ENCODE measurements around the gene ENTPD6.

DNA sequence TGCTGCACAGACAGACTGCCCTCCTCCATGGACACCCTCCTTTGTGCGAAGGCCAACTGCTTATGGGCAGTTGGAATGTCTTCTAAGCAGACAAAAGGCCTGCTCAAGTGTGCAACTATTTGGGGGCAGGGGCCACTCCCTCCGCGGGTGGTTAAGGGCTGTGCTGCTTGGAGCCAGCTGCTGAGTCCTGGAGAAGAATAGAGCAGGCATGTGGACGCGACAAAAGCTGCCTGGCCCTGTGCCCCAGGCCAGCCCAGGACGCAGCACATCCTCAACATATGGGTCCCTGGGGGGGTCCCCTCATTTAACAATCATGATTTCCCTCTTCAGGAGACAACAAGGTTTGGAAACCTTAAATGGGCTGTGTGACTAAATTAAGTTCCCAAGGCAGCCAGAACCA, 45.5 kb upstream of the ENTPD6 start:
- TF ChIP-seq POLR2A (IDR thresholded peaks at IDR 0.05): no peak
- TF ChIP-seq, protein P1, sequence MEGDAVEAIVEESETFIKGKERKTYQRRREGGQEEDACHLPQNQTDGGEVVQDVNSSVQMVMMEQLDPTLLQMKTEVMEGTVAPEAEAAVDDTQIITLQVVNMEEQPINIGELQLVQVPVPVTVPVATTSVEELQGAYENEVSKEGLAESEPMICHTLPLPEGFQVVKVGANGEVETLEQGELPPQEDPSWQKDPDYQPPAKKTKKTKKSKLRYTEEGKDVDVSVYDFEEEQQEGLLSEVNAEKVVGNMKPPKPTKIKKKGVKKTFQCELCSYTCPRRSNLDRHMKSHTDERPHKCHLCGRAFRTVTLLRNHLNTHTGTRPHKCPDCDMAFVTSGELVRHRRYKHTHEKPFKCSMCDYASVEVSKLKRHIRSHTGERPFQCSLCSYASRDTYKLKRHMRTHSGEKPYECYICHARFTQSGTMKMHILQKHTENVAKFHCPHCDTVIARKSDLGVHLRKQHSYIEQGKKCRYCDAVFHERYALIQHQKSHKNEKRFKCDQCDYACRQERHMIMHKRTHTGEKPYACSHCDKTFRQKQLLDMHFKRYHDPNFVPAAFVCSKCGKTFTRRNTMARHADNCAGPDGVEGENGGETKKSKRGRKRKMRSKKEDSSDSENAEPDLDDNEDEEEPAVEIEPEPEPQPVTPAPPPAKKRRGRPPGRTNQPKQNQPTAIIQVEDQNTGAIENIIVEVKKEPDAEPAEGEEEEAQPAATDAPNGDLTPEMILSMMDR (IDR thresholded peaks at IDR 0.05 in 8 of 11, conservative IDR thresholded peaks at IDR 0.05 in 3 of 11): no peak

All from spleen (tissue), 7 donors.